ENCODE data around the gene OR51B6.

DNA sequence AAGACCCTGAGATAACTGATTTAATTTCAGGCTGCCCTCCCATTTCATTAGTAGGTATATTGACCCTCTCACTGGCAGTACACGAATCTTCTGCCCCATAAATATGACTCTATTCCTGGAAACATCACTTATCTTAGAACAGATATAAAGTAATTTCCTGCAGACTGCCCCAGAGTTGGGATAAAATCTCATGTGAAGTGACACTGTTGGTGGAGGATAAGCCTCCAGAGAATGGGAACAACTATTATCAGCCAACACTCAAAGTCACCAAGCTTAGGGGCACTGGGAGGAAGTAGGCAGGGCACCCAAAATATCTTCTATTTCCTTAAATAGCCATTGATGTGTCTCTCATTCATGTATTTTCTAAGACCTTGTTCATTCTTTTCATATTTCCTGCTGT, 16.1 kb upstream of the OR51B6 start:
- TF ChIP-seq POLR2A (IDR thresholded peaks at IDR 0.05): no peak
- TF ChIP-seq, protein P1, sequence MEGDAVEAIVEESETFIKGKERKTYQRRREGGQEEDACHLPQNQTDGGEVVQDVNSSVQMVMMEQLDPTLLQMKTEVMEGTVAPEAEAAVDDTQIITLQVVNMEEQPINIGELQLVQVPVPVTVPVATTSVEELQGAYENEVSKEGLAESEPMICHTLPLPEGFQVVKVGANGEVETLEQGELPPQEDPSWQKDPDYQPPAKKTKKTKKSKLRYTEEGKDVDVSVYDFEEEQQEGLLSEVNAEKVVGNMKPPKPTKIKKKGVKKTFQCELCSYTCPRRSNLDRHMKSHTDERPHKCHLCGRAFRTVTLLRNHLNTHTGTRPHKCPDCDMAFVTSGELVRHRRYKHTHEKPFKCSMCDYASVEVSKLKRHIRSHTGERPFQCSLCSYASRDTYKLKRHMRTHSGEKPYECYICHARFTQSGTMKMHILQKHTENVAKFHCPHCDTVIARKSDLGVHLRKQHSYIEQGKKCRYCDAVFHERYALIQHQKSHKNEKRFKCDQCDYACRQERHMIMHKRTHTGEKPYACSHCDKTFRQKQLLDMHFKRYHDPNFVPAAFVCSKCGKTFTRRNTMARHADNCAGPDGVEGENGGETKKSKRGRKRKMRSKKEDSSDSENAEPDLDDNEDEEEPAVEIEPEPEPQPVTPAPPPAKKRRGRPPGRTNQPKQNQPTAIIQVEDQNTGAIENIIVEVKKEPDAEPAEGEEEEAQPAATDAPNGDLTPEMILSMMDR (IDR thresholded peaks at IDR 0.05): no peak
